OCI-LY7 (cell line): ENCODE data around the gene TMEM242.

Experiments
- CTCF ChIP-seq: fragments of 200-600 bp; sonication (generic); conservative IDR thresholded peaks from 2 replicates; pipeline ENCODE4 v1.5.1; 2014; ENCODE audit warnings: mild to moderate bottlenecking, antibody characterized with exemption, low read length, moderate library complexity, mixed read lengths
- EZH2phosphoT487 ChIP-seq: fragments of 200-600 bp; sonication (generic); IDR thresholded peaks from 2 replicates; pipeline ENCODE4 v1.6.1; 2018; ENCODE audit warnings: low read depth, borderline replicate concordance, mild to moderate bottlenecking, mixed run types, antibody characterized with exemption, low read length, moderate library complexity, mixed read lengths

GRCh38 chr6:157265186-157265585 lies 58.1 kb downstream of the TMEM242 start:
- TF ChIP-seq CTCF (no peak), EZH2phosphoT487 (no peak)
